ENCODE results near the gene CLDND2.

- no peak for TF ChIP-seq CTCF (conservative IDR thresholded peaks at IDR 0.05; ENCODE audit: low read length)
- no peak for TF ChIP-seq EZH2phosphoT487 (IDR thresholded peaks at IDR 0.05; ENCODE audit: borderline replicate concordance, low read depth, low read length)
Observed at GRCh38 chr19:51327066-51328001, 41.5 kb downstream of the CLDND2 start.
